ENCODE results near the gene MAPK7.

Gene MAPK7

DNA sequence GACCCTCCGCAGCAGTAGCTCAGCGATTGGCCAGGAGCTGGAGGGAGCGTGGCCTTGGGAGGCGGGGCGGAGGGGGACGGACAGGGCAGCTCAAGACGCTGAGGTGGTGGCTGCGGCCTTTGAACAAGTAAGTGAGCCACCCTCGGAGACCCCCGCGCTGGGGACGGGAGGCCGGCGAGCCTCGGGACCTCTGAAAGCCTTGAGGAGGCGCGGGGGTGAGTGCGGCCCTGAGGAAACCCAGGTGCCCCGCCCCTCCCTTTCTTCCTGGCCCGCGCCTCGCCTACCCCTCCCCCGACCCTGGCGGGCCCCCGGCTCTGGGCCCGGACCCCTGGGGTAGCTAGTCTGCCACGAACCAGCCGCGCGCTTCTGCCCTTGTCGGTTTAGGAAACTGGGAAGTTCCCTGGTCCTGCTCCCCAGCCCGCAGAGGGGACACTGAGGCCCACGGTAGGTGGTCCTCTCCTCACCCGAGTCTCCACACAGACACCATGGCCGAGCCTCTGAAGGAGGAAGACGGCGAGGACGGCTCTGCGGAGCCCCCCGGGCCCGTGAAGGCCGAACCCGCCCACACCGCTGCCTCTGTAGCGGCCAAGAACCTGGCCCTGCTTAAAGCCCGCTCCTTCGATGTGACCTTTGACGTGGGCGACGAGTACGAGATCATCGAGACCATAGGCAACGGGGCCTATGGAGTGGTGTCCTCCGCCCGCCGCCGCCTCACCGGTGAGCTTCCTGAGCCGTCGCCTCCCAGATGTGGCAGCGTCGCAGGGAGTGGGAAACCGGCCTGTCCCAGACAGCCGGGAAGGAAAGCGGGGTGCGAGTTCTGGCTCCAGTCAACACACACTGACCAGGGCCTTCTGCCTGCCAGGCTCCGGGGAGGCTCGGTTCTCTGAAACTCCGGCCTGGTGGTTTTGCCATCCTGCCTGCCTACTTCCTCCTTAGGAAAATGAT, at the start of gene MAPK7:
TSS of gene MAPK7 (plus strand) at position 83 of the 945 bp plus-strand sequence. CDS start at position 486, 403 bp downstream.
- no peak for DNase-seq (ENCODE audit: low read depth in 2 of 2)

DNA sequence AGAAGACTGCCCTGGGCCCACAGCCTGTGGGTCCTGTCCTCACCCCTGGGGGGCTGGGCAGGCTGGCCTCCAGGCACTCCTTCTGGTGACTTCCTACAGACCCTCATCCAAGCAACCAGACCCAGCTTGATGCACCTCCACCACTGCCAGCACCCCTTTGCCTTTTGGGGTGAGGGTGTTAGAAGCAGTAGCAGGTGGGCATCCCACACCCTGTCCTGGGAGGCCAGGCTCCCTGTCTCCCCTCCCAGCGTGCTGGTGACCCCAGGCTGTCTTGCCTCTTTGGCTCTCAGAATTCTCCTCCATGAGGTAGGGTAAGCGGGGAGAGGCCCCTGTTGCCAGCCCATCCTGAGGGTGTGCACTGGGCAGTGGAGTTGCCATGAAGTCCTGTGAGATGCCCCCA, 49.2 kb upstream of the MAPK7 start:
- DNase-seq (ENCODE audit: low read depth in 2 of 2): no peak

- no peak for DNase-seq (ENCODE audit: low read depth in 2 of 2)
These were observed 48.5 kb upstream of the MAPK7 start for GRCh38 chr17:19329839-19330238.

DNA sequence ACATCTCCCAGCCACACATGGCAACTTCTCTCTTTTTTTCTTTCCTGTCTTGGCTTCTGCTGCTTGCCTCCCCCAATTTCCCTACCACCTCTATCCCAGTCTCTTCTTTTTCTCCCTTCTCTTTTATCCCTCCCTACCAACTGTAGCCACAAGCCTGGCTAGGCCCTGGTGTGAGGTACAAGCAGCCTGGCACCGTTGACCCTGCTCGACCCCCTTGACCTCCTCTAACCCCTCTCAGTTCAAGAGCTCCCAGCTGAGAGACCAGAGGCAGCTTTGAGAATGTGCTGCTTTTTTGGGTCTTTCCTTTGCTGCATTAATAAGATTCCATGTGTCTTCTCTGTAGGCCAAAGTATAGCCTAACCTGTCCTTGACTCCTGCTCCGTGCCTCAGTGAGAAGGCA, 48.0 kb upstream of the MAPK7 start:
- no peak for DNase-seq (ENCODE audit: low read depth in 2 of 2)

DNA sequence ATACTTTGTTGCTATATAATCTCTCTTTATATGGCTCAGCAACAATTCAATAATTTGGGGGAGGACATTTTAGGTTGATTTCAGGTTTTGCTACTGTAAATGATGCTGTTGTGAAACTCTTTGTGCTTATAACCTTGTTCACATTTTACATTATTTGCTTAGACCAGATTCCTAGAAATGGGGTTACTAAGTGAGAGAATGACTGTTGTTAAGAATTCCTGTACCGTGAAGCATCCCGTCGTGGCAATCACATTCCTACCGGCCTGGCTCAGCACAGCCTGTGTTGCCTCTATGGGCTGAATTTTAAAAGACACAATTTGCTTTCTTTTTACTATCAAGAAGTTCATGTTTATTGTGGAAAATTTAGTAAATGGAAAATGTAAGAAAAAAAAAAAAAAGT, 47.2 kb upstream of the MAPK7 start:
- no peak for DNase-seq (ENCODE audit: low read depth in 2 of 2)

- no peak for DNase-seq (ENCODE audit: low read depth in 2 of 2)
These were observed 46.6 kb upstream of the MAPK7 start for GRCh38 chr17:19331543-19332245.

DNA sequence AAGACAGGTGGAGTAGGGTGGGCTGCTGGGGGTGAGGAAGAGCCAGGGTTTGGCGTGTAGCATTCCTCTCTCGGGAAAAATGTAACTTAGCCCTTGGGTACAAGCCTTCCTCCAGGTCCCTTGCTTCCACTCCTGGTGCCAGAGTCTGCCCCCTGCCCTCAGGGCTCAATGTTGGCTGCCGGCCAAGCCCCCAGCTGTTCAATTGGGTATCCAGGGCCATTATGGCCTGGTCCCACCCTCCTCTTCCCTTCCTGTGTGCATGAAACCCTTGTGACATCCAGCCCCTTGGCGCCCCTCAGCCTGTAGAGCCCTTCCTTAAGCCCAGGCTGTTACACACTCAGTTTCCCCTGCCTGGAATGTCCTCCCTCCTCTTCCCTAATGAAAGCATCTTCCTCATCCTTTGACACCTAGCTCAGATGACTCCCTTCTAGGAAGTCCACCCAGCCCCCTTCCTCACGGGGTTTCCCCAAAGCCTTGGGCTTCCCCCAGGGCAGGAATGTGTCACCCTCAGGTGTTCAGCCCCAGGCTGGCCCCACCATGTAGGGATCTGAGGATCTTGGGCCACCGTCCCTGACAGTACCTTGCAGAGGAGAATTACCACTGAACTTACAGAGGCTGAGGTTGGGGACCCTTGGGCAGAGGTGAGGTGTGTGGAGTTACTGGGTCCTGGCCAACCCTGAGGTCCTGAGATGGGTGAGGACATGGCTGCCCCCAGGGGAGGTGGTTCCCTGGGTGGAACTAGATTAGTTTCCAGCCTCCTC, 45.7 kb upstream of the MAPK7 start:
- DNase-seq (ENCODE audit: low read depth in 2 of 2): no peak

DNA sequence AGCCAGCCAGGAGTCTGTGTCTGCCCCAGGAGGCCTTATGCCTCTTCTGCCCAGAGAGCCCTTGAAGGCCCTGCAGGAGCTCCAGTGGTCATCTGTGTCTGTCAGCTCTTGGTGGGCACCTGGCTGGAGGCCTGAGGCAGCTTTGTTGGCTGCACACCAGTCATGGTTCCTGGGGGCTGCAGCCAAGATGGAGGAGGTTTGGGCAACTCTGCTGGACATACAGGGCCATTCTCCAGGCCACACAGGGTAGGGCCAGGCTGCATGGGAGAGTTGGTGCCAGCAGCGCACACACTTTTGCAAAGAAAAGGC, 45.2 kb upstream of the MAPK7 start:
- no peak for DNase-seq (ENCODE audit: low read depth in 2 of 2)

DNA sequence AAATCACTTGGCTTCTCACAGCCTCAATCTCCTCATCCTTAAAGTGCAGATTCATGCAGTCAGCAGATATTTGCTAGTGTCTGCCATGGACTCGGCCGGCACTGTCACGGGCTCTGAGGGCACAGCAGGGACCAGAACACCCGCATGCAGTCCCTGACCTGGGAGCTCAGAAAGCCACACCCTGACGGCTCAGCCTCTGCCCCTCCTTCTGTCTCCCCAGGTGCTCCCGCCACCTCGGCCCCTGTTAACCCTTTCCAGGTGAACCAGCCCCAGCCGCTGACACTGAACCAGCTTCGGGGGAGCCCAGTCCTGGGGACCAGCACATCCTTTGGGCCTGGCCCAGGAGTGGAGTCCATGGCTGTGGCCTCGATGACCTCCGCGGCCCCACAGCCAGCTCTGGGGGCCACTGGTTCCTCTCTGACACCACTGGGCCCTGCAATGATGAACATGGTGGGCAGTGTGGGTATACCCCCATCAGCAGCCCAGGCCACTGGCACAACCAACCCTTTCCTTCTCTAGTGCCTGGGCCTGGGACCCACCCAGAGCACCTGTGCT, 44.5 kb upstream of the MAPK7 start:
- no peak for DNase-seq (ENCODE audit: low read depth in 2 of 2)

- no peak for DNase-seq (ENCODE audit: low read depth in 2 of 2)
These were observed 44.0 kb upstream of the MAPK7 start for GRCh38 chr17:19334331-19334730.

DNA sequence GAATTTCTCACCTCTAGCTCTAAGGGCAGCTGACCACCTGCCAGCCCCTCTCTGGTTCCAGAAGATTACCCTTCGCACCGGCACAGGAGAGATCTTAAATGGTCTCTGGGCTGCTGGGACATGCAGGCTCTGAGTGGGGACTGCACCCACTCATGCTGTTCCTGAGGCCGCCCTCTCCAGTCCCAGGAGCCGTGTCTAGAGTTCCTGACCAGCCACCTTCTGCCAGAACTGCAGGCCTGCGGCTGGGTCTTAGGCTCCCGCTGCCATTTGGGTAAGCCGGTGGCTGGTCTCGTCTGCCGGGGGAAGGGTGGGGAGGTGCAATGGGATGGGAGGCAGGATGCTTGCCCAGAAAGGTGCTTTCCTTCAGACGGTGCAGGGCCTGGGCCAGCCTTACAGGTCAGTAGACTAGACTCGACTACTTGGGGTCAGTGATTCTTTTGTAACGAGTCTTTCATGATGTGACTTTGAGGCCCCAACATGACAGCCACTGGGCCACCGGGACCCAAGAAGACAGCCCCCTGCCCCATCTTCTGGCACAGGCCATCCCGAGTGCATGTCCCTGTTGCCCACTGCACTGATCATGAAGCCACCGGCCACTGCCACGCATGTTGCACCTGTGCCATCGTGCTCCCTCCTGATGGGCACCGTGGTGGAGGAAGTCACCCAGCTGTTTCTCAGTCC, 42.2 kb upstream of the MAPK7 start:
- no peak for DNase-seq (ENCODE audit: low read depth in 2 of 2)

DNA sequence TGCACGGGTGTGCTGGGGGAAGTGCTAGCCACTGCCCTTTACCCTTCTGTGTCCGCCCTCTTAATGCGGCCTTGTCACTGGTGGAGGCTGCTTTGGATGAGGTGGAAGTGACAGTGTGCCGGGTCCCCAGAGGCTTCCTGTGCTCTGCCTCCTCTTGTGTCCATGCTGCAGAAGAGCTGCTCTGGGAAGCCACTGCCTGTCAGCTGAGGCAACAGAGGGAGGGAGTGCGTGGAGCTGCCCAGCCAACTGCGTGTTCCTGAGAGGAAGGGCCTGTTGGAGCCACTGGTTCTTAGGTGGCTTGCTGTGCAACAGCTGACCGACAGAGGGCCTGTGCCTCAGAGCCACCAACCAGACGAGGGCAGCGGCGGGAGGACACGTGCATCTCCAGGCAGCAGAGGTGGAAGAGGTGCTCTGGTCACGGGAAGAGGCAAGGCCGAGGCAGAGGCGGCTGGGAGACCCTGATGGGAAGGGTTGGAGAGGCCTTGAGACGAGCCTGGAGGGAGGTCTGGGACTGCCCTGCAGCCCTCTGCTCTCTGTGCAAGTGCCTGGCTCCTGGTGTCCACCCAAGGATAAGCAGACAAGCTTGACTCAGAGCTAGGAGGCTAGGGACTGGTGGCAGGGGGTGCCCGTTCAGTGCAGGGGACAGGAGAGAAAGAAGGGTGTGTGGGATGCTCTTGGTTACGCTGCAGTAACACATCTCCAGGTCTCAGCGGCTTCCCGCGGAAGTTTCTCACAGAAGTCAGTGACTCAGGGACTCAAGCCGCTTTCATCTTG, 41.2 kb upstream of the MAPK7 start:
- no peak for DNase-seq (ENCODE audit: low read depth in 2 of 2)

DNA sequence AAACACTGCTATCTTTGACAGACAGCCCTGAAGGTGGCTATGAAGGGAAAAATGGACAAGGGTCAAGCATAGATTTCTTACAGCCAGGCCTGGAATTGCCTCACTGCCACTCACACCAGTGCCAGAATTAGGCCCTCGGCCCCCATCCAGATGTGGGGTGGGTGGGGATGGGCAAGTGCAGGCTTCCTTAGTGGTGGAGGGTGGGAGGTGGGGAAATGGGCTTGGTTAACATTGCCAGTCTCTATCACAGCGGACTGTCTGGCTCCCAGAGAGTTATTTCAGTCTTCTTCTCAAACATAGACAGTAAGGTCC, 40.6 kb upstream of the MAPK7 start:
- DNase-seq (ENCODE audit: low read depth in 2 of 2): no peak

DNA sequence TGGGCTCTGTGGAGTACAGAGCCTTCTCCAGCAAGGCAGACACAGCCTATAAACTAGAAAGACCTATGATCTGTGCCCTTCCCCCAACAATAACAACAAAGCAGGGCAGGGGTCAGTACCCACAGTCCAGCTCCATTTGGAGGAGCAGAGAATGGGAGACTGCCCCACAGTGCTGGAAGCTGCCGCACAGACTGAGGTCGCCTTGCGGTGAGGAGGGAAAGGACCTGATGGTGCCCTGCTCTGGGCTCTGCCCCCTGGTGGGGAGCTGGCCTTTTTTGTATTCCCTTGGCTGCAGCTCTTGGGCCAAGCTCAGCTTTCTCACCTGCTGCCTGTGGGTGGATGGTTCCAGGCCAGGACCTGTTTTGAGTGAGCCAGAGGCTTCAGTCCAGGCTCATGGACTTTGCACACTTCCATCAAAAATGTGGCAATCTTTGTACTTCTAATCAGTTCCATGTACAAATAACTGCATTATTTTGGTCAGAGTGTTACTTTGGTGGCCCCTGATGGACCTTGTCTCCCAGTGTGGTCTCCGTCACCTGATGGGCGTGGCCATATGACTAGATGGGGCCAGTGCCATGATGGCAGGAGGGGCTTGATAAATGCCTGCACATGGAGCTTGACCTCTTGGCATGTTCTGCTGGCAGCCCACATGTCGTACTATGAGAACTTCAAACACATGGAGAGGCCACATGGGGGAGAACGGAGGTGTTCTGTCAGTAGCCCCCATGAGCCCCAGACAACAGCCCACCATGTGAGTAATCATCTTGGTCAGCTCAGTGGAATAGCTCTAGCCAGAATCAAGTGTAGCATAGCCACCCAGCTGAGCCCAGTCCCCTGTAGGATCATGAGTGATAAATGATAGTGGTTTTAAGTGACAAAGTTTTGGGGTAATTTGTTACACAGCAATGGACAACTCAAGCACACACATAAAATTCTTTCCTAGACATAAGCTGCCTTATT, 40.0 kb upstream of the MAPK7 start:
- peak; percentile 39 to 53 for DNase-seq (ENCODE audit: low read depth in 2 of 2)

GRCh38 chr17:19339341-19339815, 38.9 kb upstream of the MAPK7 start:
- no peak for DNase-seq (ENCODE audit: low read depth in 2 of 2)

DNA sequence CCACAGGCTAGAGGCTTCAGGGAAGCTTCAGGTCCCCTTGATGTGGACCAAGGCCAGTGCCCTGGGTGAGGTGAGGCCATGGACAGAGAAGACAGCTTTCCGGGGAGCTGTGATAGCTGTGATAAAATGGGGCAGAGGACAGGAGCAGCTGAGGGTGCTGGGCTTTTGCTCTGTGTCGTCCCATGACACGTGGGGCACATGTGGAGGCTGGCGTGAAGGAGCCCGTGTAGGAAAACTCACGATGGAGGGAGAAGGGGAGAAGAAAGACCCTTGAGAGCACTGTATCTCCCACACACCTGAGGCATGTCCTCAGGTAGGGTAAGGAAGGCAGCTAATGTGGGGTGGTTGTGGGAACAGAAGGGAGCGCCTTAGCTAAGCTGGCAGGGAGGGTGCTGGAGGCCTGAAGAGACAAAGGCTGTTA, 37.1 kb upstream of the MAPK7 start:
- no peak for DNase-seq (ENCODE audit: low read depth in 2 of 2)

GRCh38 chr17:19341641-19342610, 36.4 kb upstream of the MAPK7 start:
- no peak for DNase-seq (ENCODE audit: low read depth in 2 of 2)

DNA sequence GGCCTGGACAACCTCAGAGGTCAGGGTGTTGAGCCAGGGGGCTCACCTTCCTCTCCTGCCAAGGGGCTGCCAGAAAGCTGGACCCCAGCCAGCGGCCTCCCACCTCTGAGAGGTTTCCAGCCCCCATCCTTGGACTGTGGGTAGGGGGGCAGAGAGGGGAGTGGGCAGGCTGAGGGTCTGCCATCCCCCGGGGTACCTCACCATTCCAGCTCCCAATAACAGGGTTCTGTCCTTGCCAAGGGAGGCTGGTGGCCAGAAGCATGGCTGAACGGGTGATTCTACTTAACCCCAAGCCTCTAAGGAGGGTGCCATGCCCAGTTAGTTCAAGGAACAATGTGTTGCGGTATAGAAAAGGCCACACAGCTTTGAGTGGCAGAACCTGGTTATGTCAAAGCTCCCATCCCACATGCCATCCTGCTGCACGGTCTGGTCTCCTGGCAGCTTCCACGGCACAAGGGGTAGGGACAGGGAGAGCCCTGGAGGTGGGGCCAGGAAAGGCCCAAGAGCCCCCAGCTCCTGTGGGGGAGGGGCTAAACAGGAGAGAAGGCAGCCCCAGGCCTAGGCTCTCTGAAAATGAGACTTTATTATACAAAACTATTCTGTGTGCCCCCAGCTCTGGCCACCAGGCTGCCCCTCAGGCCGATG, 35.6 kb upstream of the MAPK7 start:
- DNase-seq (ENCODE audit: low read depth in 2 of 2): no peak
